Skeletal muscle tissue (tissue), 4 donors: Measurements from ENCODE around the gene NCAM2. TPM values are rescaled to one million over a fixed set of nuclear protein-coding genes. Genes with fewer than 3 reads are reported as not detected.

Experiments
- H3K27ac ChIP-seq: one replicate; pipeline ENCODE4 v1.7.0; 2013; ENCODE audit warnings: mild to moderate bottlenecking, low read depth, low read length, inconsistent platforms
- H3K27me3 ChIP-seq, 3 donors: one replicate each; pipeline ENCODE4 v1.7.0; 2013; ENCODE audit warnings: low read length in 3 of 3; ENCODE audit not compliant: control insufficient read depth in 3 of 3, insufficient read depth in 3 of 3
- H3K36me3 ChIP-seq, 3 donors: one replicate each; pipeline ENCODE4 v1.7.0; 2013; ENCODE audit warnings: low read length in 3 of 3; ENCODE audit not compliant: control insufficient read depth in 3 of 3, insufficient read depth in 3 of 3
- H3K4me1 ChIP-seq, 3 donors: one replicate each; pipeline ENCODE4 v1.7.0; 2013; ENCODE audit warnings: low read length in 3 of 3, mild to moderate bottlenecking in 3 of 3; ENCODE audit not compliant: control insufficient read depth in 3 of 3, insufficient read depth in 3 of 3
- H3K4me3 ChIP-seq, 3 donors: one replicate each; pipeline ENCODE4 v1.7.0; 2013; ENCODE audit warnings: low read length in 3 of 3
- H3K9ac ChIP-seq, 3 donors: one replicate each; pipeline ENCODE4 v1.7.0; 2013; ENCODE audit warnings: low read length in 3 of 3, mild to moderate bottlenecking in 3 of 3, moderate library complexity in 2 of 3, low read depth in 1 of 3
- H3K9me3 ChIP-seq, 3 donors: one replicate each; pipeline ENCODE4 v1.7.0; 2013; ENCODE audit warnings: low read length in 3 of 3; ENCODE audit not compliant: control insufficient read depth in 3 of 3
- total RNA-seq: library from RNA; depleted of rRNA; stranded (reverse); fragments of >200 nt; gene quantifications from one replicate; pipeline ENCODE4 v1.2.3, GENCODE V29; 2014
- donor health status: Osteomylitis.

NCAM2 gene
- total RNA-seq, 1 donor from 2014 or later = 6.8 TPM

- Histone ChIP-seq H3K4me1 (no peaks in the 10 kb centered on the region), H3K9me3 (no peaks in the 10 kb centered on the region), H3K4me3 (no peak overlapping the region), H3K27me3 (no peaks in the 10 kb centered on the region), H3K36me3 (no peaks in the 10 kb centered on the region), H3K9ac (no peak overlapping the region), H3K27ac (no peak overlapping the region)
These were observed 158.7 kb downstream of the NCAM2 start for GRCh38 chr21:21156957-21157356.

- Histone ChIP-seq H3K4me1 (no peaks in the 10 kb centered on the region), H3K27me3 (no peaks in the 10 kb centered on the region), H3K4me3 (no peak overlapping the region), H3K9ac (no peak overlapping the region), H3K9me3 (no peaks in the 10 kb centered on the region), H3K36me3 (no peaks in the 10 kb centered on the region), H3K27ac (no peak overlapping the region)
These were observed 160.2 kb downstream of the NCAM2 start for GRCh38 chr21:21158376-21158918.

GRCh38 chr21:21159253-21159899, 161.2 kb downstream of the NCAM2 start:
- Histone ChIP-seq H3K27me3 (no peaks in the 10 kb centered on the region), H3K4me1 (no peaks in the 10 kb centered on the region), H3K36me3 (no peaks in the 10 kb centered on the region), H3K27ac (no peak overlapping the region), H3K9me3 (no peaks in the 10 kb centered on the region), H3K4me3 (no peak overlapping the region), H3K9ac (no peak overlapping the region)

DNA sequence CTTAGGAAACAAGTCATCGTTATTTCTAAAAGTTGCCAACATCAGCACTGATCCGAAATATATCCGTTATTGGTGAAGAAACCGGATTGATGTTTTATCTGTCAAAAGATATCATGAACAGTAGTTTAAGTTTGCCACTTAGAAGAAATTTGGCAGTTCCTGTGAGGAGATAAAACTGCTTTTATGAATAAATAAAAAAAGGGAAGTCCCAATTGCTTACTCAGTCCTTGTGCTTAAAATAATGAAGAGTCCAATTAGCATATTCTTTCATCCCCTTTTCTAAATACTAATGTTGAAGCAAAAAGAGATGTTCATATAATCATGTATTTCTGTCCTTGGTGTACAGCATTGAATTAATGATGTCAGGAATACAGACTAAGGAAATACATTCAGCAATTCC, 164.6 kb downstream of the NCAM2 start:
- Histone ChIP-seq H3K27ac (no peak overlapping the region), H3K9ac (no peak overlapping the region), H3K9me3 (no peaks in the 10 kb centered on the region), H3K4me3 (no peak overlapping the region), H3K4me1 (no peaks in the 10 kb centered on the region), H3K36me3 (no peaks in the 10 kb centered on the region), H3K27me3 (no peaks in the 10 kb centered on the region)

DNA sequence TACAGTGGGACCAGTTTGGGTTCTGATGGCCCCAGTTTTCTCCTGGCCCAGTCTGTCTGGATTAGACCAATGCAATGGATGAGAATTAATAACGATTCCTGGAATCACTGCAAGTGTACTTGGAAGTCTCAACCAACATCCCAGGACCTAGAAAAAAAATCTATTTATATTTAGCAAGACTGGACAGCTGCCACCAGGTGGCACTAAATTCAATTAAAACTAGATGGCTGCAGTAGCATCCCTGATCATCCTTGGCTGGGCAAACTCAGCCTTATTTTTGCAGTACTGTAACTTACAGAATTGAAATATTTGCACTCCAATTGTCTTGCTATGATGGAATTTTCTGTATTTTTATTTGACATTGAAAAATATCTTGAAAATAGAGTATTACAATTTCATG, 165.7 kb downstream of the NCAM2 start:
- H3K4me1 ChIP-seq = no peaks in the 10 kb centered on the region
- H3K9me3 ChIP-seq = no peaks in the 10 kb centered on the region
- H3K36me3 ChIP-seq = no peaks in the 10 kb centered on the region
- no peaks in the 10 kb centered on the region for H3K27me3 ChIP-seq
- no peak overlapping the region for H3K9ac ChIP-seq
- no peak overlapping the region for H3K27ac ChIP-seq
- no peak overlapping the region for H3K4me3 ChIP-seq

- Histone ChIP-seq H3K4me3 (no peak overlapping the region), H3K36me3 (no peaks in the 10 kb centered on the region), H3K9ac (no peak overlapping the region), H3K27me3 (no peaks in the 10 kb centered on the region), H3K9me3 (no peaks in the 10 kb centered on the region), H3K27ac (no peak overlapping the region), H3K4me1 (no peaks in the 10 kb centered on the region)
These were observed 166.9 kb downstream of the NCAM2 start for GRCh38 chr21:21165063-21165645.

DNA sequence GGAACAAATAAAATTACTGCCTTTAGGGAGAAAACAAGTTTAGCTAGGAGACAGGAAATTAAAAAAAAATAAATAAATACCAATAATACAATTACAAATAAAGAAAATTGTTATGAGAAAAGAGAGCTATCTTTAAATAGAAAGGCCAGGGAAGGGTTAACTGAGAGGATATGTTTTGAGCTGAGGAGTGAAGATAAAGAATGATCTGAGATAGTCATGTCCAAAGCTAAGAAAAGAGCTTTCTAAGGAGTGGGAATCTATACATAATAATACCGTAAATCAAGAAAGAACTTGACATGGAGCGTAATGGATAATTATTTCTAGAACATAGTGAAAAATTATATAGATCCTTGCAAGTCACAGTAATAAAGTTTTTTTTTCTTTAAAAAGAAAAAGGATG, 176.5 kb downstream of the NCAM2 start:
- Histone ChIP-seq H3K27ac (no peak overlapping the region), H3K27me3 (no peaks in the 10 kb centered on the region), H3K36me3 (no peaks in the 10 kb centered on the region)

GRCh38 chr21:21175798-21176334, 177.7 kb downstream of the NCAM2 start:
- Histone ChIP-seq H3K36me3 (no peaks in the 10 kb centered on the region), H3K9ac (no peak overlapping the region), H3K4me1 (no peaks in the 10 kb centered on the region), H3K27me3 (no peaks in the 10 kb centered on the region), H3K9me3 (no peaks in the 10 kb centered on the region), H3K27ac (no peak overlapping the region), H3K4me3 (no peak overlapping the region)

More for the DNA sequence above, 176.5 kb downstream of the NCAM2 start:
- Histone ChIP-seq H3K9ac (no peak overlapping the region), H3K4me3 (no peak overlapping the region), H3K4me1 (no peaks in the 10 kb centered on the region), H3K9me3 (no peaks in the 10 kb centered on the region)

DNA sequence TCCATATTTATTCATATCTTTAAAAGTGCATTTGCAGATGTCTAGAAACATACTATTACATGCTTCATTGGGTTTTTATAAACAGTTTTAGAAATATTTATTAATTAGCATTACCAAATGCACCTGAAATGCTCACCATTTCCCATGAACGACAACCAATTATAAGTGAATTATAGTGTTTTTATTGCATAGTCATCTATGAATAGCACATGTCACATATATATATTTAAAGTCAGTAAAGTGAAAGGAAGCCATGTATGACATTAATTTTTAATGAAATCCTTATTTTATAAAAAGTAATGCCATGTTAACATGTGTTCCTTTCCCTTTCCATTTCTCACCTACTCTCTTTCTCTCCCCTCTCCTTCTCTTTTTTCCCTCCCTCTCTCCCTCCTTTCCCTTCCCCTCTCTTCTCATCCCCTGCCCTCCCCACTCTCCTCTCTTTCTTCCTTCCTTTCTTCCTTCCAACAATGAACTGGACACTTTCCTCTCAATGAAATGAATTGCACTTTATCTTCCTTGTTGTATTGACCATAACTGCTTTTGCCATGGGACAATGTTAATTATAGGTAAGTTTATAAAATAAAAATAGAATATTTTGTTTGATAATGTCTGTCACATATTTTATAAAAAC, 179.3 kb downstream of the NCAM2 start:
- Histone ChIP-seq H3K4me3 (no peak overlapping the region), H3K36me3 (no peaks in the 10 kb centered on the region), H3K27ac (no peak overlapping the region), H3K9me3 (no peaks in the 10 kb centered on the region), H3K9ac (no peak overlapping the region), H3K4me1 (no peaks in the 10 kb centered on the region), H3K27me3 (no peaks in the 10 kb centered on the region)
